D721Med (cell line): ENCODE measurements around the gene C17orf58.
"Not testable (repeated sequence)": the region's sequence is repeated elsewhere in the genome, so short reads cannot be mapped to it uniquely, and the experiment has no call there.

Experiments
- DNase-seq: peaks from one replicate; pipeline ENCODE4 v3.0.0; 2011; ENCODE audit warnings: low spot score; ENCODE audit not compliant: insufficient read length
- FAIRE-seq: peaks from 2 replicates; lab custom pipeline; 2011; peaks lifted over from hg19 to GRCh38; lab: Jason Lieb, UNC
- TF ChIP-seq, protein P1 (sequence below): IDR thresholded peaks from 2 replicates; pipeline ENCODE4 v1.5.1; 2012; ENCODE audit warnings: mild to moderate bottlenecking, control low read depth; ENCODE audit not compliant: insufficient read depth; ENCODE audit errors: missing control alignments

Gene C17orf58

DNA sequence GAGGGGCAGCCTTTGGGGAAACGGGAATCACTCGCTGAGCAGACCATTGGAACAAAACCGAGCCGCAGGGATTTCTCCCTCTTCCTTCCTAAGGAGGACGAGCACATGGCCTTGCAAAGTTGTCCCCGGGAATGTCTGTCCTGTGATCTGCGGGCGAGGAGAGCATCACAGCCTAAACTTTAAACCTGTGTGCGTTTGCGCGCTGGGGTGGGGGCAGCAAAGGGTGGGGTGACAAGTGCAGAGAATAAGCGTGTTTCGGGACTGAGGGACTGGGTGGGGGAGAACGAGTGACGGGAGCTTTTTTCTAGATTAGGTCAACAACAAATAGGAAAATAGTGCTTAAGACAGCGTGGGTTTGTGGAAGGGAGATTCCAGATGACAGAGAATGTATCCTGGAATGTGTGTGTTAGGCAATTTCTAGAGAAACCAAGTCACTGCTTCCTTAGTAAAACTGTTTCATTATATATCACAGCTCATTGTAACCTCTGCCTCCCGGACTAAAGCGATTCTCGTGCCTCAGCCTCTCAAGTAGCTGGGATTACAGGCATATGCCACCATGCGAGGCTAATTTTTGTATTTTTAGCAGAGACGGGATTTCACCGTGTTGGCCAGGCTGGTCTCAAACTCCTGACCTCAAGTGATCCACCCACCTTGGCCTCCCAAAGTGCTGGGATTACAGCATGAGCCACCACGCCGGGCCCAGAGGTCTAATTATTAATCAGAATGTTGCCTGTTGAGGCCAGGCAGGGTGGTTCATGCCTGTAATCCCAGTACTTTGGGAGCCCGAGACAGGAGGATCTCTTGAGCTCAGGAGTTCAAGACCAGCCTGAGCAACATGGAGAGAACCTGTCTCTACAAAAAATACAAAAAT lies at the start of gene C17orf58:
C17orf58 (minus strand) TSS at position 169 of the 871 bp plus-strand sequence. CDS start 271 bp downstream, outside the sequence.
- DNase-seq: not testable (repeated sequence)

DNA sequence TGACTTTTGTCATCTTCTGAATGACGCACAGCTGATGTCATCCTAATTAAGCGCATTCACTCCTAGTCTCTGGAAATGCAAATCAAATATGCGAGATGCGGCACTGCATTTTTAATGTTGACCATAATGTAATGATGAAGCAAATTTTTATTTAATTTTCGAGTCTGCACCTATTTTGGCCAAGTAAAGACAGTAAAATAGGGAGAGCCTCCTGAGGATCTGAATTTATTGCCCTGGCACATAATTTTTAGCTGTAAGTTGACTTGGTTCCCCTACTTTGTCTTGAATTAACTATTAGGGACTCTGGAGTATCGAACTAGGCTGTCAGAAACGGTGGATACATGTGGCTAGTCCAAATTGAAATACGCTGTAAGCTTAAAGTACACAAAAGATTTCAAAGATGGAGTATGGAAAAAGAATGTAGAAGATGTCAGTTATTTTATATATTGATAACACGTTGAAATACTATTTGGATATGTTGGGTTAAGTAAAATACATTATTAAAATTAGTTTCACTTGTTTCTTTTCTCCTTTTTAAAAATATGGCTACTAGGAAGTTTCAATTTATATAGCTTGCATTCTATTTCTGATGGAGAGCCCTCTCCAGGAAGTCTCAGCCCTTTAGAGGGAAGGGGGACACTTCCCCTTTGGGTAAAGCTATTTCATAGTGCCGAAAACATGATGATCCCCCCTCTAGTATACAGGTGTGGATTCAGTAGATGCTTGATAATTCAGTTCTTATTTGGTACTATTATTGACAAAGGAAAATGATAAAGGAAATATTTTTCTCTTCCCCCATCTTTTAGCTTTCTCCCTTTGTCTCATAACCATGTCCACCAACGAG lies 40.3 kb upstream of the C17orf58 start:
- TF ChIP-seq, protein P1, sequence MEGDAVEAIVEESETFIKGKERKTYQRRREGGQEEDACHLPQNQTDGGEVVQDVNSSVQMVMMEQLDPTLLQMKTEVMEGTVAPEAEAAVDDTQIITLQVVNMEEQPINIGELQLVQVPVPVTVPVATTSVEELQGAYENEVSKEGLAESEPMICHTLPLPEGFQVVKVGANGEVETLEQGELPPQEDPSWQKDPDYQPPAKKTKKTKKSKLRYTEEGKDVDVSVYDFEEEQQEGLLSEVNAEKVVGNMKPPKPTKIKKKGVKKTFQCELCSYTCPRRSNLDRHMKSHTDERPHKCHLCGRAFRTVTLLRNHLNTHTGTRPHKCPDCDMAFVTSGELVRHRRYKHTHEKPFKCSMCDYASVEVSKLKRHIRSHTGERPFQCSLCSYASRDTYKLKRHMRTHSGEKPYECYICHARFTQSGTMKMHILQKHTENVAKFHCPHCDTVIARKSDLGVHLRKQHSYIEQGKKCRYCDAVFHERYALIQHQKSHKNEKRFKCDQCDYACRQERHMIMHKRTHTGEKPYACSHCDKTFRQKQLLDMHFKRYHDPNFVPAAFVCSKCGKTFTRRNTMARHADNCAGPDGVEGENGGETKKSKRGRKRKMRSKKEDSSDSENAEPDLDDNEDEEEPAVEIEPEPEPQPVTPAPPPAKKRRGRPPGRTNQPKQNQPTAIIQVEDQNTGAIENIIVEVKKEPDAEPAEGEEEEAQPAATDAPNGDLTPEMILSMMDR: no peak
- no peak for DNase-seq
- no peak for FAIRE-seq

More for the DNA sequence above, at the start of gene C17orf58:
- FAIRE-seq: not testable (repeated sequence)

DNA sequence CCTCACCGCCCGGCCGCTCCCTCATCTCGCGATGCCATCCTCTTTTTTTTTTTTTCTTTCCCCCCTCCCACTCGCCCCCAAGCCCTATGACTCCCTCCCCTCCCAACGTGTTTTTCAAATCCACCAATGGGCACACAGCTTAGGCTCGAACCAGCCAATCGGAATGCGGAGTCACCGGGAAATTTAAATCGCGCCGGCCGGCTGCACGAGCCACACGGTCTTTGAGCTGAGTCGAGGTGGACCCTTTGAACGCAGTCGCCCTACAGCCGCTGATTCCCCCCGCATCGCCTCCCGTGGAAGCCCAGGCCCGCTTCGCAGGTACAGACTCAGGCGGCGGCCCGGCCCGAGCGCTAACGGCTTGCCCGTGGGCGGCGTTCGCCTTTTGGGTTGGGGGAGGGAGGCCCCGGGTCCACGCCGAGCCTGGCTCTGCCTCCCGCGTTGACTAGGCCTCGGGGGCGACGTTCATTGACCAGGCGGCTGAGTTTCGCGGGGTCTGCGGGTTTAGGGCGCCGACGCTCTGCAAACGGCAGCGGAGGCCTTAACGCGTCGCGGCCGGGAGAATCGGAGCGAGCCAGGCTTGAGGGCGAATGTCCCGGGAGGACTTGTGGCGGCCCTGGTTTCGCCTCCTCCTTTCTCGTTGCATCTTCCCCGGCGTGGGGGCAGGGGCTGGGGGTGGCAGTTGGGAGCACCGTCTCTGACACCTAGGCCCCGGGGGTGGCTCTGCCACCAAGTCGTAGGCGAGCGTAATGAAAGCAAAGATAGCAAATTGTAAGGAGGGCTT lies 39.4 kb upstream of the C17orf58 start, which contains the start of gene KPNA2:
KPNA2 (plus strand) TSS at position 213 of the 781 bp plus-strand sequence. CDS start 1,398 bp downstream, outside the sequence.
- TF ChIP-seq, protein P1: no peak
- peak; percentile 78 for DNase-seq
- no peak for FAIRE-seq

DNA sequence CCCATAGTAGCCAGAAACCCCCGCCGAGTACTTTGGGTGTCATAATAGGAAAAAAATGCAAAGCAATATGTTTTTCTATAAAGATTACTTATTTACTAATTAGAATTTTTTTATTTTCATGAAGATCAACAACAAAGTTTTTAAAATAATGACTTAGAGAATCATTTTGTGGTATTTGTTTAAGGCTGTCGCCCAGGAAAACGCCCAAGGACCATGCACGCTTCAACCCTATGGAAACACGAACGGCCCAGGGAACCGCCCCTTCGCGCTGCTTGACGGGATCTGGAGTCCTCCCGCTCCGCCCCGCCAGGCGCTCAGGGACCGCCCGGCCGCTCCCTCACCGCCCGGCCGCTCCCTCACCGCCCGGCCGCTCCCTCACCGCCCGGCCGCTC lies 38.9 kb upstream of the C17orf58 start:
- FAIRE-seq: no peak
- no peak for DNase-seq
- TF ChIP-seq, protein P1: no peak

DNA sequence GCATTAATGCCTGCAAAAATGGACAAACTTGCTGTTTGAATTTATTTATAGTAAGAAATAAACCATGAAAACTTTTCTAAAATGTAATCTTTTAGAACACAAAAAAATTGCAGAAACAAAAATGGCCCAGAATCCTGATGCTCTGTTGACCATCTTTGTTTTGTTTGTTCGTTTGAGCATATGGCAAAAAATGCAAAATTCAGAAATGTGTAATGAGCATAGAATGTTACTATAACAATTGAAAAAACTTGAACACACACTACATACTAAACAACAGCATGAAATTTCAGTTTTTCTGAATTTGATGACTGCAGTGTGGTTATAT lies 38.1 kb upstream of the C17orf58 start:
- DNase-seq: no peak
- no peak for FAIRE-seq
- TF ChIP-seq, protein P1: no peak

DNA sequence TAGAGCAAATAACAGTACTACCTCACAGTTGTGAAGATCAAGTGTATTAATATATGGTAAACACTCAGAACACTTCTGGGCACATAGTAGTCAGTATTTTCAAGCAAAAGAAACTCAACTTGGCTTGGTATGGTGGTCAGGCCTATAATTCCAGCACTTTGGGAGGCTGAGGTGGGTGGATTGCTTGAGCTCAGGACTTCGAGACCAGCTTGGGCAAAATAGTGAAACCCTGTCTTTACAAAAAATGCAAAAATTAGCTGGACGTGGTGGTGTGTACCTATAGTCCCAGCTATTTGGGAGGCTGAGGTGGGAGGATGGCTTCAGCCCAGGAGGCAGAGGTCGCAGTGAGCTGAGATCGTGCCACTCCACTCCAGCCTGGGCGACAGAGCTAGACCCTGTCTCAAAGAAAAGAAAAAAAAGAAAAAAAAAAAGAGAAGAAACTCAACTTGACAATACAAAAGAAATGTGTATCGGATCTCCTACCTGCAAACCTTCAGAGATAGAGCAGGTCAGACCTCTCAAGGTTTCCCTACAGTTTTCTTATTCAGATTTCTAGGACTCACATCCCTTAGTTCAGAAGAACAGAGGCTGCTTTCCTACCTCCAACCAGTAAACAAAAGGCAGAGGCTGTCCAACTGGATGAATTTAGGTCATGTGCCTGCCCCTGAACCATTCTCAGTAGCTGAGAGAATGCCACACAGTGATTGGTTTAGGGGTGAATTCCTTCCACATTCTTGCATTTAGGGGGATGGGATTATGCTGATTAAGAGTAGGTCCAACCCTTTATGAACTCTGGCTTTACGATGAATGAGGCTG lies 37.6 kb upstream of the C17orf58 start:
- FAIRE-seq (no peak), DNase-seq (no peak)

More for the DNA sequence above, 37.6 kb upstream of the C17orf58 start:
- TF ChIP-seq, protein P1: no peak
